ENCODE measurements around the gene DDX46.
"Not testable (repeated sequence)": the region's sequence is repeated elsewhere in the genome, so short reads cannot be mapped to it uniquely, and the experiment has no call there.

The DDX46 gene

GRCh38 chr5:134787692-134788091 is 29.1 kb downstream of the DDX46 start:
- DNase-seq = no peak

- DNase-seq = no peak
Measured at GRCh38 chr5:134791580-134791979, 33.0 kb downstream of the DDX46 start.

- no peak for DNase-seq
Measured at GRCh38 chr5:134792286-134792685, 33.7 kb downstream of the DDX46 start.

DNA sequence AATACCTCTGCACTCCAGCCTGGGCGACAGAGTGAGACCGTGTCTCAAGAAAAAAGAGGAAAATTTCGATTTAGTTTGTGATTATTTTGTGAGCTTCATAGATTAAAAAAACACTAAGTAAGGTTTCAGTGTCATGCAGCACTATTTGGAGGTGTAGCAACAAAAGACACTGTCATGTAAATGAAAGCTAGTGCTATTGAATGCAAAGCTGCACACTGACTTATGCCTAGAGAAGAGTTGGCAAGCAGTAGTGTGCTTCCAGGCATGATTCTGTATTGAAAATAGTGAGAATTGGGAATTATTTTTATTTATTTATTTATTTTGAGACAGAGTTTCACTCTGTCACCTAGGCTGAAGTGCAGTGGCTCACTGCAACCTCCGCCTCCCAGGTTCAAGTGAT is 34.5 kb downstream of the DDX46 start:
- no peak for DNase-seq

DNA sequence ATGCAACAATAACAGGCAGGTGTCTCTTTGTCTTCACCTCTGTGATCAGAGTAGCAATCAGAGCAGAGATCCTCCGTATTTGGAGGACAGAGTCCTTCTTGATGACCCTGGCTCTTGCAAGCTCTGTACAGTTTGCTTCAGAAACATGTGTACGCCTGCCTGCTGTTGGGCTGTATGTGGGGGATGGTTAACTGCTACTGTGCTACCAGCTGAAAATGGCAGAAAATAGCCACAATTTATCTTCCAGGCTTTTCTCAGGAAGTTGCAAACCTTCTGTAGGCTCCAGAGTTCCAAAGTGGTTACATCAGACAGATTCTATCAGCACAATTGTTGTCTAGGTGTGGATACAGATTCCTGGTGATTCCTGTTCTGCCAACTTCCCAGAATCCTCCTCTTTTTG is 35.5 kb downstream of the DDX46 start:
- no peak for DNase-seq

DNA sequence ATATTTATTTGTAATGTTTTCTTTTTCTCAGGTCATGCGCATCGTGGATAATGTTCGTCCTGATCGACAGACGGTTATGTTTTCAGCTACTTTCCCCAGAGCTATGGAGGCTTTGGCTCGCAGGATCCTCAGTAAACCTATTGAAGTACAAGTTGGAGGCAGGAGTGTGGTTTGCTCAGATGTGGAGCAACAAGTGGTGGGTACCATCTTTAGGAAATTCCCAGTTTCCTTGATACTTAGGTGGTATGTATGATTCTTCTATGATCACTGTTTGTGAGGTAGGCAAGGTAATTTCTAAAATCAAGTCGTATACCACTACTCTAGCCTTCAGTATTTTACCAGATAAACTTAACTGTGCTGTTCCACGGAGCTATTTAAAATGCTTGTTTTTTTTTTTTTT is 36.2 kb downstream of the DDX46 start:
- no peak for DNase-seq

GRCh38 chr5:134798468-134798867 is 39.9 kb downstream of the DDX46 start:
- DNase-seq = no peak

DNA sequence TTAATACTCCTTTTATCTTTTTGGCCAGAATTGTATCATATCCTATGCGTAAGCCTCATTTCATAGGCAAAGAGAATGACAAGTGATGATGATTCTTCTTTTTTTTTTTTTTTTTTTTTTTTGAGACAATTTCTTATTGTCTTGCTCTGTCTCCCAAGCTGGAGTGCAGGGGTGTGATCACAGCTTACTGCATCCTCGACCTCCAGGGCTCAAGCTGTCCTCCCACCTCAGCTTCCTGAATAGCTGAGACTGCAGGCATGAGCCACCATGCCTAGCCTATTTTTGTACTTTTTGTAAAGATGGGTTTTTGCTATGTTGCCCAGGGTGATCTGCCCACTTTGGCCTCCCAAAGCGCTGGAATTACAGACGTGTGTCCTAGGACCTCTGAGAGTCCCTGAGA is 45.2 kb downstream of the DDX46 start:
- DNase-seq = no peak

DNA sequence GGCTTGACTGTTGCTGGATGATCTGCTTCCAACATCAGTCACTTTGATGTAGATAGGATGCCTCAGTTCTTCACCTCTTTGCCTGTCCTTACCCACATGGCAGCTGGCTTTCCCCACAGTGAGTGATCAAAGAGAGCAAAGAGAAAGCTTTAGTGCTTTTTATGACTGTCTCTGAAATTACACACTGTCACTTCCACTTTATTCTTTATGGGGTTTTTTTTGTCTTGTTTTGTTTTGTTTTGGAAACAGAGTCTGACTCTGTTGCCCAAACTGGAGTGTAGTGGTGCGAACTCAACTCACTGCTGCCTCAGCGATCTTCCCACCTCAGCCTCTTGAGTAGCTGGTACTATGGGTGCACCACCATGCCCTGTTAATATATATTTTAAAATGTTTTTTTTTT is 54.8 kb downstream of the DDX46 start:
- DNase-seq = no peak

GRCh38 chr5:134813827-134814226 is 55.2 kb downstream of the DDX46 start:
- DNase-seq = no peak

GRCh38 chr5:134817006-134817405 is 58.4 kb downstream of the DDX46 start:
- no peak for DNase-seq

- DNase-seq = no peak
Measured at GRCh38 chr5:134818776-134819175, 60.2 kb downstream of the DDX46 start.

- DNase-seq = no peak
Measured at GRCh38 chr5:134819407-134819963, 60.9 kb downstream of the DDX46 start.

DNA sequence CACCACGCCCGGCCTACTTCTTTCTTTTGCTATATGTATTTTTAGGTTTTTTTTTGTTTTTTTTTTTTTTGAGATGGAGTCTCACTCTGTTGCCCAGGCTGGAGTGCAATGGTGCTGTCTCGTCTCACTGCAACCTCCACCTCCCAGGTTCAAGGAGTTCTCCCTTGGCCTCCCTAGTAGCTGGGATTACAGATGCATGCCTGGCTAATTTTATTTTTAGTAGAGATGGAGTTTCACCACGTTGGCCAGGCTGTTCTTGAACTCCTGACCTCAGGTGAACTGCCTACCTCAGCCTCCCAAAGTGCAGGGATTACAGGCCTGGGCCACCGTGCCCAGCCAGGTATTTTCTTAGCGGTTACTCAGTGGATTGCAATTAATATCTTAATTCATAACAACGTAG is 63.3 kb downstream of the DDX46 start:
- DNase-seq = no peak

DNA sequence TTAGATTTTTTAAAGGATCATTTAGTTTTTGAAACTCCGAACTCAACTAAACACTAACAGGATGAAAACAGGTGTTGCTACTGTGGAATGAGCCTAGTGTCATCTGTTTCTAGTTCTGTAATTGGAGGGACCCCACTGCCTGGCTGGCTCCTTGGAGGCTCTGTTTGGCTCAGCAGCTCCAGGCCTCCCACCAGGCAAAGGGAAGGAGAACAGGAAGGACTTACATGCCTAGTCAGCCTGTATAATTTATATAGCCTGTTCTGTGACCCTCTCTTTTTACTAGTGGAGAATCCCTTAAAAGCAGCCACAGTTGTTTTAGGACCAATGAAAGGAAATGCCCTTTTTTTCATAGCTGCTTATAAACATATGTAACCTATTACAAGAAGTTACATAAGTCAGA is 66.1 kb downstream of the DDX46 start:
- DNase-seq = no peak

- no peak for DNase-seq
Measured at GRCh38 chr5:134825212-134825611, 66.6 kb downstream of the DDX46 start.

- no peak for DNase-seq
Measured at GRCh38 chr5:134833340-134834032, 74.9 kb downstream of the DDX46 start.

GRCh38 chr5:134835623-134836022 is 77.0 kb downstream of the DDX46 start:
- DNase-seq = no peak

DNA sequence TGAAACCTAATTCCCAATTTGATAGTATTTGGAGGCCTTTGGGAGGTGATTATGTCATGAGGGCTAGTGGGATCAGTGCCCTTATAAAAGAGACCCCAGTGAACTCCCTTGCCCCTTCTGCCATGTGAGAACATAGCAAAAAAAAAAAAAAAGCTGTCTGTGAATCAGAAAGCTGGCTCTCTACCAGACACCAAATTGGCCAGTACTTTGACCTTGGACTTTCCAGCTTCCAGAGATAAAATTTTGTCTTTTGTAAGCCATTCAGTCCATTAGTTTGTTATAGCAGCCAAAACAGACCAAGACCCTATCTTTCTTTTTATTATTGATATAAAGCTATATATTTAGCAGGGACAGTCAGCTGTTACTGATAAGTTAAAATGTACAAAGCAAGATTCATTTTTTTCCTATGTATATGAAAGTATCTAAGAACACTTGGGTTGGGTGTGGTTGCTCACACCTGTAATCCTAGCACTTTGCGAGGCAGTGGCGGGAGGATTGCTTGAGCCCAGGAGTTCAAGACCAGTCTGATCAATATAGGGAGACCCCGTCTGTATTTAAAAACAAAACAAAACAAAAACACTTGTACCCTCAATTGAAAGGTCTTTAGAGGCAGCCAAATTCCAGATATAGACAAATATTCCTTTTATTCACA is 79.1 kb downstream of the DDX46 start:
- DNase-seq = no peak

DNA sequence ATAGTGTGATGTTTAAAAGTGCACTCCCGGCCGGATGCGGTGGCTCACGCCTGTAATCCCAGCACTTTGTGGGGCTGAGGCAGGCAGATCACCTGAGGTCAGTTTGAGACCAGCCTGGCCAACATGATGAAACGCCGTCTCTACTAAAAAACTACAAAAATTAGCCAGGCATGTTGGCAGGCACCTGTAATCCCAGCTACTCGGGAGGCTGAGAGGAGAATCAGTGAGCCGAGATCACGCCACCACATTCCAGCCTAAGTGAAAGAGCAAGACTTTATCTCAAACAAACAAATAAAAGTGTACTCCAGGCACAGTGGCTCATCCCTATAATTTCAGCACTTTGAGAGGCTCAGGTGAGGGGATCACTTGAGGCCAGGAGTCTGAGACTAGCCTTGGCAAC is 79.8 kb downstream of the DDX46 start:
- DNase-seq = not testable (repeated sequence)

DNA sequence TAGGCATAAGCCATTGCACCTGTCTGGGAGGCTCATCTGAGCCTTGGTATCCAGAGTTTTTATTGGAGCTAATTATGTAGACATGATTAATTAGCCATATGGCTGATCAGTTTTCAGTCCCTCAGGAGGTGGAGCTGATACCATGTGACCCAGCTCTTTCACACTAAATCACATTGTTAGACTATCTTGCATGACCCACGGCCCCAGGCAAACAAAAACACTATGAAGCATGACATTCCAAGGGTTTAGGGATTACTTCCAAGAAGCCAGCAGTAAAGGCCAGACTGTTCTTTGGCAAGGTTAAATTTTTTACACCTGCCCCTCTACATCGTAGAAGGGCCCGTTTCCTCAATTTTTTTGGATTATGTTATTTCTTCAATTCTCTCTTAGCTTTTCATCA is 82.2 kb downstream of the DDX46 start:
- DNase-seq = no peak

- DNase-seq = no peak
Measured at GRCh38 chr5:134844252-134844651, 85.7 kb downstream of the DDX46 start.

- peak; percentile 50 for DNase-seq
Measured at GRCh38 chr5:134845335-134845851, 86.8 kb downstream of the DDX46 start.
